ENCODE results near the gene TAB2. TPM values are rescaled to one million over a fixed set of nuclear protein-coding genes. Genes with fewer than 3 reads are reported as not detected.

The TAB2 gene
- total and polyA plus RNA-seq, 2 donors (not counting 1 experiment from before 2014, with no cell fraction given) = 31.6 to 88.5 TPM

GRCh38 chr6:149323353-149323752 lies 5.8 kb downstream of the TAB2 start:
- H3K4me2 ChIP-seq (replicated peaks; ENCODE audit: low read depth, low read length, poor library complexity, severe bottlenecking) = peak overlapping the region; percentile 0
- peak overlapping the region in 1 of 2 donors; percentile 25 for H3K27ac ChIP-seq (ENCODE audit: low read length in 2 of 2)
- intact Hi-C loops (cut with micrococcal nuclease) = no loop called here
- no peaks in the 10 kb centered on the region for H3K27me3 ChIP-seq (replicated peaks in 1 of 4; ENCODE audit: control extremely low read depth in 1 of 4, control insufficient read depth in 3 of 4, insufficient read depth in 4 of 4, low read length in 3 of 4)
- CTCF ChIA-PET = interaction anchor here (0.5 to 2.2 kb wide), 2 partner anchors 120 to 241 kb away, joined by 3 to 9 read pairs; no protein-coding TSS in a partner anchor
- H3K4me1 ChIP-seq (ENCODE audit: control insufficient read depth in 2 of 2, insufficient read depth in 2 of 2, low read length in 2 of 2) = peaks cover 18 to 42% of the 10 kb centered on the region in 2 donors
- no peak overlapping the region for H3K4me3 Mint-ChIP-seq
- H4K20me1 ChIP-seq (ENCODE audit: control insufficient read depth, insufficient read depth, low read length, poor library complexity, severe bottlenecking) = peaks cover 48% of the 10 kb centered on the region
- H3K36me3 ChIP-seq (replicated peaks in 1 of 2; ENCODE audit: control extremely low read depth in 1 of 2, control insufficient read depth in 1 of 2, extremely low read depth in 1 of 2, insufficient read depth in 2 of 2, low read length in 1 of 2) = no peaks in the 10 kb centered on the region
- no peak for ATAC-seq (ENCODE audit: low read depth)
- no peak overlapping the region for H2AFZ ChIP-seq (ENCODE audit: insufficient read depth, low read depth, low read length, poor library complexity, severe bottlenecking)
- H3K9me3 ChIP-seq (ENCODE audit: control extremely low read depth in 1 of 3, control insufficient read depth in 2 of 3, insufficient read depth in 1 of 3, low read length in 2 of 3) = no peaks in the 10 kb centered on the region
- no peak overlapping the region for H3K27ac Mint-ChIP-seq
- H3K4me1 Mint-ChIP-seq = peaks cover 72% of the 10 kb centered on the region
- DNase-seq = no peak
- TF ChIP-seq CTCF (IDR thresholded peaks at IDR 0.05) = no peak
- TF ChIP-seq EZH2 (IDR thresholded peaks at IDR 0.05; ENCODE audit: borderline replicate concordance, insufficient read depth, low read depth, low read length, poor library complexity, severe bottlenecking) = no peak
- peaks cover 100% of the 10 kb centered on the region for H3K79me2 ChIP-seq (ENCODE audit: control insufficient read depth, insufficient read depth, low read length)
- POLR2A ChIA-PET = no interaction called here
- H3K27me3 Mint-ChIP-seq = no peaks in the 10 kb centered on the region
- H3K4me3 ChIP-seq (ENCODE audit: control extremely low read depth in 1 of 5, extremely low read depth in 1 of 5, insufficient read depth in 1 of 5, low read depth in 2 of 5, low read length in 4 of 5) = no peak overlapping the region
- WGBS (ENCODE audit: insufficient coverage) = no CpG with 5 or more reads among the region's 2 CpGs
- no peaks in the 10 kb centered on the region for H3K9me3 Mint-ChIP-seq (ENCODE audit: insufficient read depth)
- no peak overlapping the region for H3K9ac ChIP-seq (ENCODE audit: low read length)

- Histone ChIP-seq H3K9ac (ENCODE audit: low read length) (no peak overlapping the region), H2AFZ (ENCODE audit: insufficient read depth, low read depth, low read length, poor library complexity, severe bottlenecking) (no peak overlapping the region), H3K4me3 (ENCODE audit: control extremely low read depth in 1 of 5, extremely low read depth in 1 of 5, insufficient read depth in 1 of 5, low read depth in 2 of 5, low read length in 4 of 5) (no peak overlapping the region), H4K20me1 (ENCODE audit: control insufficient read depth, insufficient read depth, low read length, poor library complexity, severe bottlenecking) (peaks cover 54% of the 10 kb centered on the region), H3K4me1 (ENCODE audit: control insufficient read depth in 2 of 2, insufficient read depth in 2 of 2, low read length in 2 of 2) (peaks cover 19 to 45% of the 10 kb centered on the region in 2 donors), H3K79me2 (ENCODE audit: control insufficient read depth, insufficient read depth, low read length) (peaks cover 100% of the 10 kb centered on the region), H3K4me2 (replicated peaks; ENCODE audit: low read depth, low read length, poor library complexity, severe bottlenecking) (peak overlapping the region; percentile 0), H3K36me3 (replicated peaks in 1 of 2; ENCODE audit: control extremely low read depth in 1 of 2, control insufficient read depth in 1 of 2, extremely low read depth in 1 of 2, insufficient read depth in 2 of 2, low read length in 1 of 2) (no peaks in the 10 kb centered on the region), H3K27ac (ENCODE audit: low read length in 2 of 2) (no peak overlapping the region), H3K27me3 (replicated peaks in 1 of 4; ENCODE audit: control extremely low read depth in 1 of 4, control insufficient read depth in 3 of 4, insufficient read depth in 4 of 4, low read length in 3 of 4) (no peaks in the 10 kb centered on the region), H3K9me3 (ENCODE audit: control extremely low read depth in 1 of 3, control insufficient read depth in 2 of 3, insufficient read depth in 1 of 3, low read length in 2 of 3) (no peaks in the 10 kb centered on the region)
- Mint-ChIP-seq H3K27me3 (no peaks in the 10 kb centered on the region), H3K4me1 (peaks cover 73% of the 10 kb centered on the region), H3K9me3 (ENCODE audit: insufficient read depth) (no peaks in the 10 kb centered on the region), H3K27ac (no peak overlapping the region), H3K4me3 (peak overlapping the region; percentile 6)
- POLR2A ChIA-PET = no interaction called here
- intact Hi-C loops (cut with micrococcal nuclease) = no loop called here
- no peak for ATAC-seq (ENCODE audit: low read depth)
- no CpG with 5 or more reads among the region's 2 CpGs for WGBS (ENCODE audit: insufficient coverage)
- TF ChIP-seq CTCF (IDR thresholded peaks at IDR 0.05) (no peak), EZH2 (IDR thresholded peaks at IDR 0.05; ENCODE audit: borderline replicate concordance, insufficient read depth, low read depth, low read length, poor library complexity, severe bottlenecking) (no peak)
- CTCF ChIA-PET = interaction anchor here (2.2 kb wide), 1 partner anchor 241 kb away, joined by 9 read pairs; no protein-coding TSS in a partner anchor
- DNase-seq = no peak
These were observed 6.4 kb downstream of the TAB2 start for GRCh38 chr6:149323925-149324324.
